ENCODE measurements around the gene DOC2B.
"Not testable (repeated sequence)": the region's sequence is repeated elsewhere in the genome, so short reads cannot be mapped to it uniquely, and the experiment has no call there.

DNA sequence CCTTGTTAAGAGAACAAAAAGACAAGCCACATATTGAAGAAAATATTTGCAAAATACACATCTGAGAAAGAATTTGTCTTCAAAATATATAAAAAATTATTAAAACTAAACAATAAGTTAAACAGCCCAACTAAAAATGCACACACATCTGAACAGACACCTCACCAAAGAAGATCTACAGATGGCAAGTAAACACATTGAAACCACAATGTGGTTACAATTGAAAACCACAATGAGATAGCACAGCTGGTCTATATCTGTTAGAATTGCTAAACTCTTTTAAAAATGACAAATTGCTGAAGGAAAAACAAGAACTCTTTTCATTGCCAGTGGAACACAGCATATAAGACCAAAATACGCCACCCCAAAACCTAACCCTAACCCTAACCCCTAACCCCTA, 45.6 kb downstream of the DOC2B start:
- TF ChIP-seq, protein P1, sequence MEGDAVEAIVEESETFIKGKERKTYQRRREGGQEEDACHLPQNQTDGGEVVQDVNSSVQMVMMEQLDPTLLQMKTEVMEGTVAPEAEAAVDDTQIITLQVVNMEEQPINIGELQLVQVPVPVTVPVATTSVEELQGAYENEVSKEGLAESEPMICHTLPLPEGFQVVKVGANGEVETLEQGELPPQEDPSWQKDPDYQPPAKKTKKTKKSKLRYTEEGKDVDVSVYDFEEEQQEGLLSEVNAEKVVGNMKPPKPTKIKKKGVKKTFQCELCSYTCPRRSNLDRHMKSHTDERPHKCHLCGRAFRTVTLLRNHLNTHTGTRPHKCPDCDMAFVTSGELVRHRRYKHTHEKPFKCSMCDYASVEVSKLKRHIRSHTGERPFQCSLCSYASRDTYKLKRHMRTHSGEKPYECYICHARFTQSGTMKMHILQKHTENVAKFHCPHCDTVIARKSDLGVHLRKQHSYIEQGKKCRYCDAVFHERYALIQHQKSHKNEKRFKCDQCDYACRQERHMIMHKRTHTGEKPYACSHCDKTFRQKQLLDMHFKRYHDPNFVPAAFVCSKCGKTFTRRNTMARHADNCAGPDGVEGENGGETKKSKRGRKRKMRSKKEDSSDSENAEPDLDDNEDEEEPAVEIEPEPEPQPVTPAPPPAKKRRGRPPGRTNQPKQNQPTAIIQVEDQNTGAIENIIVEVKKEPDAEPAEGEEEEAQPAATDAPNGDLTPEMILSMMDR (conservative IDR thresholded peaks at IDR 0.05; ENCODE audit: low read depth in 2 of 2): not testable (repeated sequence)
- TF ChIP-seq EZH2phosphoT487 (IDR thresholded peaks at IDR 0.05; ENCODE audit: unreplicated experiment); POLR2AphosphoS5 (IDR thresholded peaks at IDR 0.05; ENCODE audit: low read depth); EZH2 (IDR thresholded peaks at IDR 0.05; ENCODE audit: low read depth, unreplicated experiment); NANOG (IDR thresholded peaks at IDR 0.05; ENCODE audit: borderline replicate concordance); ZNF114 (CRISPR knock-in tag; IDR thresholded peaks at IDR 0.05): not testable (repeated sequence)
- TF ChIP-seq, protein P2, sequence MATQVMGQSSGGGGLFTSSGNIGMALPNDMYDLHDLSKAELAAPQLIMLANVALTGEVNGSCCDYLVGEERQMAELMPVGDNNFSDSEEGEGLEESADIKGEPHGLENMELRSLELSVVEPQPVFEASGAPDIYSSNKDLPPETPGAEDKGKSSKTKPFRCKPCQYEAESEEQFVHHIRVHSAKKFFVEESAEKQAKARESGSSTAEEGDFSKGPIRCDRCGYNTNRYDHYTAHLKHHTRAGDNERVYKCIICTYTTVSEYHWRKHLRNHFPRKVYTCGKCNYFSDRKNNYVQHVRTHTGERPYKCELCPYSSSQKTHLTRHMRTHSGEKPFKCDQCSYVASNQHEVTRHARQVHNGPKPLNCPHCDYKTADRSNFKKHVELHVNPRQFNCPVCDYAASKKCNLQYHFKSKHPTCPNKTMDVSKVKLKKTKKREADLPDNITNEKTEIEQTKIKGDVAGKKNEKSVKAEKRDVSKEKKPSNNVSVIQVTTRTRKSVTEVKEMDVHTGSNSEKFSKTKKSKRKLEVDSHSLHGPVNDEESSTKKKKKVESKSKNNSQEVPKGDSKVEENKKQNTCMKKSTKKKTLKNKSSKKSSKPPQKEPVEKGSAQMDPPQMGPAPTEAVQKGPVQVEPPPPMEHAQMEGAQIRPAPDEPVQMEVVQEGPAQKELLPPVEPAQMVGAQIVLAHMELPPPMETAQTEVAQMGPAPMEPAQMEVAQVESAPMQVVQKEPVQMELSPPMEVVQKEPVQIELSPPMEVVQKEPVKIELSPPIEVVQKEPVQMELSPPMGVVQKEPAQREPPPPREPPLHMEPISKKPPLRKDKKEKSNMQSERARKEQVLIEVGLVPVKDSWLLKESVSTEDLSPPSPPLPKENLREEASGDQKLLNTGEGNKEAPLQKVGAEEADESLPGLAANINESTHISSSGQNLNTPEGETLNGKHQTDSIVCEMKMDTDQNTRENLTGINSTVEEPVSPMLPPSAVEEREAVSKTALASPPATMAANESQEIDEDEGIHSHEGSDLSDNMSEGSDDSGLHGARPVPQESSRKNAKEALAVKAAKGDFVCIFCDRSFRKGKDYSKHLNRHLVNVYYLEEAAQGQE (IDR thresholded peaks at IDR 0.05; ENCODE audit: unreplicated experiment): not testable (repeated sequence)

All from GM23338 (cell line).